Chondrocyte (in vitro differentiated cells): ENCODE results near the gene PAMR1. TPM values are rescaled to one million over a fixed set of nuclear protein-coding genes. Genes with fewer than 3 reads are reported as not detected.

Source experiments
- DNase-seq: peaks from one replicate; pipeline ENCODE4 v3.0.0; 2021; ENCODE audit warnings: mixed read lengths, low spot score
- H3K27ac Mint-ChIP-seq: one replicate; pipeline ENCODE4 v1.8.0; 2021; ENCODE audit warnings: mild to moderate bottlenecking, moderate library complexity, mixed read lengths; ENCODE audit not compliant: unreplicated experiment
- H3K27me3 Mint-ChIP-seq: 2 replicates; pipeline ENCODE4 v1.8.0; 2021; ENCODE audit warnings: low read depth, mixed read lengths
- H3K36me3 Mint-ChIP-seq: 2 replicates; pipeline ENCODE4 v1.8.0; 2021; ENCODE audit warnings: low read depth, mixed read lengths
- H3K4me1 Mint-ChIP-seq: 2 replicates; pipeline ENCODE4 v1.8.0; 2021; ENCODE audit warnings: low read depth, mild to moderate bottlenecking, mixed read lengths
- H3K4me3 Mint-ChIP-seq: one replicate; pipeline ENCODE4 v1.8.0; 2021; ENCODE audit warnings: mild to moderate bottlenecking, moderate library complexity, mixed read lengths; ENCODE audit not compliant: unreplicated experiment
- H3K9me3 Mint-ChIP-seq: 2 replicates; pipeline ENCODE4 v1.8.0; 2021; ENCODE audit warnings: low read depth, mixed read lengths
- CTCF ChIP-seq: fragments of 200-600 bp; sonication (generic); IDR thresholded peaks from 2 replicates; pipeline ENCODE4 v1.5.0; 2021; ENCODE audit warnings: antibody characterized with exemption, mild to moderate bottlenecking, moderate library complexity
- total RNA-seq: library from RNA; stranded (reverse); gene quantifications from 3 replicates; pipeline ENCODE4 v1.2.1, GENCODE V29; 2021

The PAMR1 gene
- total RNA-seq, 1 donor from 2014 or later, result 1.6 TPM

GRCh38 chr11:35426351-35426750 is 99.1 kb downstream of the PAMR1 start:
- no peak for TF ChIP-seq CTCF
- no peaks in the 10 kb centered on the region for H3K36me3 Mint-ChIP-seq
- H3K9me3 Mint-ChIP-seq, result no peaks in the 10 kb centered on the region
- peaks cover 40% of the 10 kb centered on the region for H3K4me1 Mint-ChIP-seq
- H3K4me3 Mint-ChIP-seq, result no peak overlapping the region
- peaks cover 60% of the 10 kb centered on the region for H3K27me3 Mint-ChIP-seq
- no peak overlapping the region for H3K27ac Mint-ChIP-seq
- DNase-seq, result no peak

GRCh38 chr11:35425603-35426212 is 99.7 kb downstream of the PAMR1 start:
- Mint-ChIP-seq H3K9me3 (no peaks in the 10 kb centered on the region), H3K27ac (no peak overlapping the region), H3K27me3 (peaks cover 61% of the 10 kb centered on the region), H3K4me1 (peaks cover 40% of the 10 kb centered on the region), H3K36me3 (no peaks in the 10 kb centered on the region), H3K4me3 (no peak overlapping the region)
- no peak for TF ChIP-seq CTCF
- no peak for DNase-seq

GRCh38 chr11:35424157-35424940 is 101.1 kb downstream of the PAMR1 start:
- Mint-ChIP-seq H3K36me3 (no peaks in the 10 kb centered on the region), H3K9me3 (no peaks in the 10 kb centered on the region), H3K4me3 (no peak overlapping the region), H3K27me3 (peaks cover 62% of the 10 kb centered on the region), H3K4me1 (peaks cover 49% of the 10 kb centered on the region), H3K27ac (no peak overlapping the region)
- no peak for DNase-seq
- TF ChIP-seq CTCF, result no peak

GRCh38 chr11:35420371-35420770 is 105.0 kb downstream of the PAMR1 start:
- no peaks in the 10 kb centered on the region for H3K9me3 Mint-ChIP-seq
- peaks cover 79% of the 10 kb centered on the region for H3K27me3 Mint-ChIP-seq
- DNase-seq, result no peak
- H3K4me1 Mint-ChIP-seq, result peaks cover 25% of the 10 kb centered on the region
- no peaks in the 10 kb centered on the region for H3K36me3 Mint-ChIP-seq
- H3K4me3 Mint-ChIP-seq, result peak overlapping the region; percentile 70
- H3K27ac Mint-ChIP-seq, result no peak overlapping the region
- no peak for TF ChIP-seq CTCF

GRCh38 chr11:35419830-35420333 is 105.5 kb downstream of the PAMR1 start:
- Mint-ChIP-seq H3K9me3 (no peaks in the 10 kb centered on the region), H3K4me3 (peak overlapping the region; percentile 70), H3K4me1 (peaks cover 21% of the 10 kb centered on the region), H3K27ac (no peak overlapping the region), H3K36me3 (no peaks in the 10 kb centered on the region), H3K27me3 (peaks cover 81% of the 10 kb centered on the region)
- no peak for TF ChIP-seq CTCF
- no peak for DNase-seq
